GM21515 (cell line): Measurements from ENCODE around the gene PPIP5K2.
"Not testable (repeated sequence)": the region's sequence is repeated elsewhere in the genome, so short reads cannot be mapped to it uniquely, and the experiment has no call there.

ENCODE experiments used
- ATAC-seq: cut with Tn5 transposase; IDR thresholded peaks from one replicate; pipeline ENCODE4 v1.9.1; 2021; ENCODE audit not compliant: unreplicated experiment

Gene PPIP5K2

GRCh38 chr5:103119765-103120606 is at the start of gene PPIP5K2, which contains the start of gene GIN1:
Gene PPIP5K2 (plus strand): TSS chr5:103120301. CDS start chr5:103129590, 9,289 bp downstream.
Gene GIN1 (minus strand): TSS chr5:103120138. CDS start chr5:103108707, 11,431 bp downstream.
- peak; percentile 89 for ATAC-seq

GRCh38 chr5:103073500-103073899 is 46.6 kb upstream of the PPIP5K2 start:
- ATAC-seq = not testable (repeated sequence)

DNA sequence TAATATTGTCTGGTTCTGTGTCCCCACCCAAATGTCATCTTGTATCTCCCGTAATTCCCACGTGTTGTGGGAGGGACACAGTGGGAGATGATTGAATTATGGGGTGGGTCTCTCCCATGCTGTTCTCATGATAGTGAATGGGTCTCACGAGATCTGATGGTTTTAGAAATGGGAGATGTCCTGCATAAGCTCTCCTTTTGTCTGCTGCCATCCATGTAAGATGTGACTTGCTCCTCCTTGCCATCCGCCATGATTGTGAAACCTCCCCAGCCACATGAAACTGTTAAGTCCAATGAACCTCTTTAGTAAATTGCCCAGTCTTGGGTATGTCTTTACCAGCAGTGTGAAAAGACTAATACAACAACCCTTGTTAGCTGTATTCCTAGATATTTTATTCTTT is 44.7 kb upstream of the PPIP5K2 start:
- ATAC-seq = no peak

- ATAC-seq = no peak
Observed at GRCh38 chr5:103079796-103080195, 40.3 kb upstream of the PPIP5K2 start.

DNA sequence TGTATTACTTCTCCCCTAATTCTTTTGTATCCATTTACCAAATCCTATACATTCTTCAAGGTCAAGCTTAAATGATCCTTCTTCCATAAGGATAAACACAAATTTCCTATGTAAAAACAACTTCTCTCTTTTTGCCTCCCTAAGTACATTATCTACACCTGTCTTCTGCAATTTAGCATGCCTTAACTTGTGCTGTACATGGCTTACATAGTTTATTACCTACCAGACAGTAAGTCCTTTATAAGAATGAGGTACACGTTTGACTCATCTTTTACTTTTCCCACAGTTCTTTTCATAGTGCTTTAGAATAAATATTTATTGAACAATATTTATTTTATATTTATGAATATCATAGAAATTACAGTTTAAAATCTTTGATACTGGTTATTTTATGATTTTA is 33.6 kb upstream of the PPIP5K2 start:
- ATAC-seq = no peak

DNA sequence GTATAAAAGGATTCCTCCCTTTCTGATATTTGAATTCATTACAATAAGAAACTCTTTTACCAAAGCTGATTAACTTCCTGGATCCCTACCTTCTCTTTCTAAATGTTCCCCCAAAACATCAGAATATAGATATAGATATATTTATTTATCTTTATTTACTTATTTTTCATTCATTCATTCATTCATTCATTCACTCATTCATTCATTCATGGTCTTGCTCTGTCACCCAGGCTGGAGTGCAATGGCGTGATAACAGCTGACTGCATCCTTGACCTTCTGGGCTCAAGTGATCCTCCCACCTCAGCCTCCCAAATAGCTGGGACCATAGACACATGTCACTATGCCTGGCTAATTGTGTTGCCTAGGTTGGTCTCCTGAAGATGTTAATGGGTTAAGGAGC is 30.8 kb upstream of the PPIP5K2 start:
- ATAC-seq = no peak

GRCh38 chr5:103090791-103091190 is 29.3 kb upstream of the PPIP5K2 start:
- no peak for ATAC-seq

DNA sequence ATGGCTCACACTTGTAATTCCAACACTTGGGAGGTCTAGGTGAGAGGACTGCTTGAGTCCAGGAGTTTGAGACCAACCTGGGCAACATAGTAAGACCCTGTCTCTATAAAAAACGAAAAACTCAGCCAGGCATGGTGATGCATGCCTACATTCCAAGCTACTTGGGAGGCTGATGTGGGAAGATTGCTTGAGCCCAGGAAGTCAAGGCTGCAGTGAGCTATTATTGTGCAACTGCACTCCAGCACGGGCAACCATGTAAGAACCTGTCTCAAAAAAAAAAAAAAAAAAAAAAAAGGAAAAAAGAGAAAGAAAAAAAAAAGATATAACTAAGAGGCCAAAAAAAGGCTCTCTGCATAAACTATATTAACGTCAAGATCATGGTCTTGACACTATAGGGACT is 27.4 kb upstream of the PPIP5K2 start:
- ATAC-seq = no peak

GRCh38 chr5:103093727-103094126 is 26.4 kb upstream of the PPIP5K2 start:
- ATAC-seq = no peak

DNA sequence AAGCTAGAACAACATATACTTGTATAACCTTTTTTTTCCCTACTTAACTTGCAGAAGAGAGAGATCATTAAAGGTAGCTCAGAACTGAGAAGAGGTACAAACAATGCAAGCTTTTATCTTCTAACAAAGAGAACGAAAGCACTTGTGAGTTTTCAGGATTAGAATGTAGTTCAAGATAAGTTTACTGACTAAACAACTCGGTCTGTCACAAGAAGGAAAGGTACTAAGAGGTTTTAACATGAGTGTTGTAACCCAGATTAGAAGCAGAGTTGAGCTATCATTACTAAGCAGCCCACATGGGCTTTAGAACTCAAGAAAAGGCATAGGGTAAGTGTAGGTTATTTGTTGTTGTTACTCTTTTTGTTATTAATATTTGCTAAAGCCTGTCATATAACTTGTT is 25.4 kb upstream of the PPIP5K2 start:
- no peak for ATAC-seq

- ATAC-seq = no peak
Observed at GRCh38 chr5:103098993-103099392, 21.1 kb upstream of the PPIP5K2 start.

DNA sequence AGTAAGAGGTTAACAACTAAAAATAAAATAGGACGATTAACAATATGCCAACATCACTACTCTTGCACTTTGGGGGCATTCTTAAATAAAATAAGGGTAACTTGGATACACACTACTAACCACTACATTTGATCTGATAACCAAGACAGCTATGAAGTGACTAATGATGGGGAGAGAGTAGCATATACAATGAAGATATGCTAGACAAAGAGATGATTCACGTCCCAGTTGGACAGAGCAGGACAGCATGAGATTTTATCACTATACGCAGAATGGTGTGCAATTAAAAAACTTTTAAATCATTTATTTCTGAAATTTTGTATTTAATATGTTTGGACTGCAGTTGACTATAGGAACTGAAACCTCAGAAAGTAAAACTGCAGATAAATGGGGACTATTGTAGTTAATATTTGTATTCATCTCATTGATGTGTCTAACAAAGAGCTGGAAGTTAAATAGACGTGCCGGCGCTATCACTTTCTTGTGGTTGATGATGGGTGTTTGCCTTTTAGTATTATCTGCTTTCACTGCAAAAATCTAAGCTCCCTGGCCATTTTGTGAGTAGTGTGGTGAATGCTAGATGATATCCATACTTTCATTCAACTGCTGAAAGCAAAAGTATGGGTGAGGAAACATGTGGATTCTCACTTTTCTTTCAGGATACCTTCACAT is 18.9 kb upstream of the PPIP5K2 start:
- ATAC-seq = no peak

- no peak for ATAC-seq
Observed at GRCh38 chr5:103102234-103102633, 17.9 kb upstream of the PPIP5K2 start.

DNA sequence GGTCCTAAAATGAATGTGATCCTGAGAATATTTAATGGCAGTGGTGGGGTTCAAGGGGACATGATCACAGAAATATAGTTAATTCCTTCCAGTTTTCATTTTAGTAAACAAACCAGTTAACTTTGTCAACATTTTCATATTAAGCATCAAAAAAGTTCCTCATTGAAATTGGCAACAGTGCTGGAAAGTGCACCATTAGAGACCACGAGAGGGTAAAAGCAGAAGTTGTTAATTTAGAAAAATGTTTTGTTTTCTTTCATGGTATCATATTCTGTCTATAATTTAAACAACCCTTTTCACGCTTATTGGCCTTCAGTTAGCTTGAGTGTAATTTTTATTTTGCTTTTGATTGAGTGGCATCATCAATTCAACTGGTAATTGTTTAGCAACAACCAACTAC is 12.0 kb upstream of the PPIP5K2 start:
- ATAC-seq = no peak

DNA sequence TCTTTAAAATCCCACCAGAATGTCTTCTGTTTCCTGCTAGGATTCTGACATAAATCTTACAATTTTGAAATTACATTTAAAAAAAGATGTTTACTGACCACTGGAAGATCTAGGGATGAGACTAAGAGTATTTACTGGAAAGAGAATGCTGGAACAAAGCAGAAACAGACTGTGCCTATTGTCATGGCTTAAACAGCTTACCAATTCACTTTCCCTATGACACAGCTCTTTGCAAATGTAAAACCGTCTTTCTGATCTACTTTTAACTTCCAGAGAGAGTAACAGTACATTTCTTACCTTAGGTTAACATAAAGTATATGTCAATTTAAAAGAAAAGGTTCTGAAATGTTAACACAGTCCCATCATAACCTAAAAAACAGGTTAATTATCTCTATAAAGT is 10.8 kb upstream of the PPIP5K2 start:
- ATAC-seq = no peak

- no peak for ATAC-seq
Observed at GRCh38 chr5:103110403-103110802, 9.7 kb upstream of the PPIP5K2 start.

DNA sequence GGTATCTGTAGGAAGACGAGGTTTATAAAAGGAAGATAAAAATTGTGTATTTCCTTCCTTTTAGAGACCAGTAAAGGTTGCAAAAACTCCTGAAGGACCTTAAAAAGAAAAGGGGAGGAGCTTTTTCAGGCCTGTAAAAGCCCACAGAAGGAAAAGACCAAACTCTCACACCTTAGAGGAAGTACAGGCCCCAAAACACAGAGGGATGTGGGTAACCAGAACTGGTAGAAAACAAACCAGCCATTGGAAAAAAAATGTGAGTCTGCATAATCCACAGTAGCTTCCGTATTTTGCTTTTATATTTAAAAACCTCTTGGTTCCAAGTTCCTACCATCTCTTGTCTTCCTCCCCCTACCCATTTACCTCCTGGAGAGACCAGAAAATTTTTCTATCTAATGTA is 8.6 kb upstream of the PPIP5K2 start:
- ATAC-seq = no peak

DNA sequence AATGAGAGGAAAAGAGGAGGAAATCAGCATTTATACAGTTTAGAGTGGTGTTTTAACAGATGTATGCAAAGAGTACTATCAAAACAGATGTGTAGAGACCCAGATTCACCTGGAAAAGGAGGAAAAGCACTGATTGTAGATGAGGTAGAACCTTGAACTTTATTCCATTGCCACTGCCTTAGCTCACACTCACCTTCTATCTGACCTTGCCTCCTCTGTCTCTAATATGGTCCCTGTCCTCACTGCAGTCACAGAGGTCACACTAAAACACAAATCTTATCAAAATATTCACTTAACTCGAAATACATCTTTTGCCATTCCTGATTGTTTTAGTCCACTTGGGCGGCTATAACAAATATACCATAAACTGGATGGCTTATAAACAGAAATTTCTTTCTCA is 7.2 kb upstream of the PPIP5K2 start:
- no peak for ATAC-seq

DNA sequence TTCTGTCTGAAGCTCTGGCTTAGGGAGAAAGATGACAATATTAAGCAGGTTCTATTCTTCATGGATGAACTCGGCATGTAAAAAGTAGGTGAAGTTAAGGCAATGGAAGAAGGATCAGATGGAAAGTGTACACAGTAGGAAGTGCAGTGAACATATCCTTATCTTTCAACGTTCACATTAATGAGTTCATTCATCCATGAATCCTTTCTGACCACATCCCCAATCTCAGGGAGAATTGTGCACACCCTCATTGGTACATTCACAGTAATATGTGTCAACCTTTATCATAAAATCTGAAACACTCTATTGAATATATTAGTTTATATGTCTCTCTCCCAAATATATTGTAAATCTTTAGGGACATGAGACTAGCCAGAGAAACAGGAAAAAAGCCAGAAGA is 5.7 kb upstream of the PPIP5K2 start:
- ATAC-seq = no peak

DNA sequence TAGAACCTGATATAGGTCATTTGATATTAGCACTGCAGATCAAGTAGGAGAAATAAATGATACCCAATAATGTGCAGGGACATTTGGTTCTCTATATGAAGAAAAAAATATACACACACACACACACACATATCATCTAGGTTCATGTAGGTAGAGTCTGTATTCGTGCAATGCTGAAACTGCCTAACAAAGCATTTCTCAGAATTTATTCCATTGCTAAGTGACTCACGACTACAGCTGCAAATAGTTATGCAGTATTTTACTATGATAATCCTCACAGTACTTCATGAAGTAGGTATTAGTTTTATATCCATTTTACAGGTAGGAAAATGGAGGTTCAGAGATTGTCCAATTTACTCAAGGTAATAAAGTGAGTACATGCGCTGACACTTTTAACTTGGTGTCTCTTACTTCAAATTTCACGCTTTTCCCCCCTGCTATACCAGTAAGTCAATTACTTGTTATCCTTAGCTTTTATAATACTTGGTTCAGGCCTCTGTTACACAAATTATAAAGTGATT is 2.6 kb upstream of the PPIP5K2 start:
- no peak for ATAC-seq

- ATAC-seq = no peak
Observed at GRCh38 chr5:103119070-103119764, 884 bp upstream of the PPIP5K2 start.
